HG03520 (cell line): Measurements from ENCODE around the gene NUF2.
"Not testable (repeated sequence)": the region's sequence is repeated elsewhere in the genome, so short reads cannot be mapped to it uniquely, and the experiment has no call there.

Source experiments
- ATAC-seq: cut with Tn5 transposase; IDR thresholded peaks from one replicate; pipeline ENCODE4 v1.9.1; 2021; ENCODE audit warnings: mild to moderate bottlenecking, moderate library complexity; ENCODE audit not compliant: unreplicated experiment

The NUF2 gene

DNA sequence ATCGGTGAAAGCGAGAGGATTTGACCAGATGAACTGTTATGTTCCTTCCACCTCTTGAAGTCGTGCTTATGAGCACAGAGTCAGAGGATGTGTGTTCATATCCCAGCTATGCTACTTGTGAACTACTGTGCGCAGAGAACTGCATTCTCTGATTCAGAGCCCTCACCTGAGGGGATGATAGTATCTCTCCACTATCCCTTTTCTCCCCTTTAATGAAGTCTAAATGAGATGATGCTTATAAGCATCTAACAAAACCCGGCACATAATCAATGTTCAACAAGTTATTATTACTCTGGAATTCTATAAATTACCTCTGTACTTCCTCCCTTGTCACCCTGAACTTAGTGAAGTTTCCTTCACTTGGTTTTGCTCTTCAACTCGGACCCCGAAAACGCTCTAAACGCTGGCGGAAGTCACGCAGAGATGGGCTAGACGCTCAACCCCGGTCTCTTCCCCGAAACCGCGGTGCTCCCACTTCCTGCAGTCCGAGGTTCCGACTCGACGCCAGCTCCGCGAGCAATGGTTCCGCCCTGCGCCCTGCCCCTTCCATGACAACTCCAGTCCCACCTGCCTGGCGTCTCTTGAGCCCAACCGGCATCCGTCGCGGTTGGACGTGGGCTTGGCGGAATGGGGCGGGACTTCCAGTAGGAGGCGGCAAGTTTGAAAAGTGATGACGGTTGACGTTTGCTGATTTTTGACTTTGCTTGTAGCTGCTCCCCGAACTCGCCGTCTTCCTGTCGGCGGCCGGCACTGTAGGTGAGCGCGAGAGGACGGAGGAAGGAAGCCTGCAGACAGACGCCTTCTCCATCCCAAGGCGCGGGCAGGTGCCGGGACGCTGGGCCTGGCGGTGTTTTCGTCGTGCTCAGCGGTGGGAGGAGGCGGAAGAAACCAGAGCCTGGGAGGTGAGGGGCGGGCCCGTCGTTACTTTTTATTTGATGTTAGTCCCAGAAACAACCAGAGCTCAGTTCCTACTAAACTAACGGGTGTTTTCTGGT lies at the start of gene NUF2:
Gene NUF2, plus strand, starts transcription at position 644 of the 995 bp plus-strand sequence. CDS start 4,098 bp downstream, outside the sequence.
- ATAC-seq: peak; percentile 97

DNA sequence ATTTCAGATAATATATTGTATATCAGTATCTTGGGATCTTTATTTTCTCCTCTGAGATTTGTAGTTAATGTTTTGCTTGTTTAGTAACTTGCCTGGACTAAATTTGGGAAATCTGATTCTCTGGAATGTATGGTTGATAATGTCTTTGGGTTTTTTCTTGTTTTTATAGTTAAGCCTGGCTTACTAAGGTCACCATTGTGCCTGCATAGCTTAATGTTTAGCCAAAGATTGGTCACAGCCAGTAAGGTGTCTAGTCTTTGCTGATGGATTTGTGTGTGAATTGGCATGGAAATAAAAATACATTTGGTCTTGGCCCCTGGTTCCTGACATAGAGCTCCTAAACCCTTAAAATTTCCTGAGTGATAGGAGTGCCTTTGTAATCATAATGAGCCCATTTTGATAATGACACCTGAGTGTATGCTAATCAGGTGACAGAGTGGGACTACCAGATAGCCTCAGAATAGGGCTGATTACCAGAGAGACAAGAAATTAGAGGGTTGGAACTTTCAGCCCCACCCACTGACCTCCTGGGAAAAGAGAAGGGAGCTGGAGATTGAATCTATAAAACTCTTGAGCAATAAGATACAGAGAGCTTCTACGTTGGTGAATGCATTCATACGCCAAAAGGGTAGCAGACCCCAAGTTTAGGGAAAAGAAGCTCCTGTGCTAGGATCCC lies 47.9 kb upstream of the NUF2 start:
- ATAC-seq: no peak

DNA sequence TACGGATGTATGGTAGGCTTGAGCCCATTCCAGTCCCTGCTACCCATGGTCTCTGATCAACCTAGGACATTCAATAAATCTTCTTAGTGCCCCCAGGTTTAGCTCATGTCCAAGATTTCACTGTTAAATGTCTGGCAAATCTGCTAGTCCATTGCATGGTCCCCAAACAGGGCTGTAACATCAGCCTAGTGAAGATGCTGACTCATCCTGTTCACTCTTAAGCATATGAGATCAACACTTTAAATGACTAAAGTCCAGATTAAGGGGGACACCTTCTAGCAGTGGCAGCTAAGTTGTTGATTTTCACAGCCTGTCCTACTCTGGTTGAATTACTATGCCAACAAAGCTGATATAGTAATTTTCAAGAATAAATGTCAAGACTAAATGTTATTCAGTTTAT lies 46.5 kb upstream of the NUF2 start:
- ATAC-seq: no peak

DNA sequence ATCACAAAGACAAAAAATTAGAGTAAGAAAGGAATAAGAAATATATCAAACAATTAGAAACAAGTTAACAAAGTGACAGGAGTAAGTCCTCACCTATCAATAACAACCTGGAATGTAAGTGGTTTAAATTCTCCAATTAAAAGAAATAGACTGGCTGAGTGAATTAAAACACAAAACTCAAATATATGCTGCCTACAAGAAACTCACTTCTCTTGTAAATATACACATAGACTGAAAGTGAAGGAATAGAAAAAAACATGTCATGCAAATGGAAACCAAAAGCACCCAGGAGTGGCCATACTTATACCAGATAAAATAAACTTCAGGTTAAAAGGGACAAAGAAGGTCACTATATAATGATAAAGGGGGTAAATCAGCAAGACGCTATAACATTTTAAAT lies 43.2 kb upstream of the NUF2 start:
- ATAC-seq: no peak

DNA sequence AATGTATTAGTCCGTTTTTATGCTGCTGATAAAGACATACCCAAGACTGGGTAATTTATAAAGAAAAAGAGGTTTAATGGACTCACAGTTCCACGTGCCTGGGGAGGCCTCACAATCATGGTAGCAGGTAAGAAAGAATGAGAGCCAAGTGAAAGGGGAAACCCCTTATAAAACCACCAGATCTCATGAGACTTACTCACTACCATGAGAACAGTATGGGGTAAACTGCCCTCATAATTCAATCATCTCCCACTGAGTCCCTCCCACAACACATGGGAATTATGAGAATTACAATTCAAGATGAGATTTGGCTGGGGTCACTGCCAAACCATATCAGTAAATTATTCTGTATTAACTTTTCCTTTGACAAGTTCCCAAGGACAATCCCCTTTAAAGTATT lies 36.9 kb upstream of the NUF2 start:
- ATAC-seq: not testable (repeated sequence)

DNA sequence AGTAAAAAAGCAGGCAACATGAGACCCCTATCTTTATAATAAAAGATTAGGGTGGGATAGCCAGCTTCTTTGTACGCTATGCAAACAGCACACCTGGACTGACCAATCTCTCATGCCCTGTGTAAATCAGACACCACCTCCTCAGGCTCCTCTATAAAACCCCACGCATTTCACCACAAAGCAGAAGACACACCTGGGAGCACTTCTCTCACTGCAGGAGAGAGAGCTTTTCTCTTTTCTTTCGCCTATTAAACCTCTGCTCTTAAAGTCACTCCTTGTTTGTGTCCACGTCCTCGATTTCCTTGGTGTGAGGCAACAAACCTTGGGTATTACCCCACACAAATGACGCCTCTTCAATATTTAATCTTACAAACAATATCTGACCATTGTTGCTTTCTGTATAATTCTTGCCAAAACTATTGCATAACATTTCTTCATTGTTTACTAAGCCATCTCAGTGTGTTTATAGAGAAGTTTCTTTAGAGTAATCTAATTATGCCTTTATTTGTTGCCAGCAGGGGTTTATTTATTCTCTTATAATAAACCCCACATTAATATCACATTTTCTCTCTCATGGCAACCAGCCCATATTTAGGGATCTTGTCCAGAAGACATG lies 31.6 kb upstream of the NUF2 start:
- no peak for ATAC-seq

DNA sequence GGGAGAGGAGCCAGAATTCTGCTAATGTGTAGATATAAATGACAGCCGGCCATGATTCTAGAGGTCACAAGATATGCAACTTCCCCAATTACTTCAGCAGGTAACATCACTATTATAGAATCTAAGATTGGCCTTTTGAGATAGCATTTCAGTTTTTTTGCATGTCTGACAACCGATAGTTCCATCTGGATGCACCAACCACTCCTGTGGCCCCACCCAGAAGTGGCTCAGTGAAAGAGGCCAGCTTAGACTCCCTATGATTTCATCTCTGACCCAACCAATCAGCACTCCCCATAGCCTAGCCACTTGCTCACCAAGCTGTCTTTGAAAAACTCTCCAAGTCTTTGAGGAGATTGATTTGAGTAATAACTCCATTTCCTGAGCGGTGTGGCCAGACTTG lies 30.3 kb upstream of the NUF2 start:
- no peak for ATAC-seq

DNA sequence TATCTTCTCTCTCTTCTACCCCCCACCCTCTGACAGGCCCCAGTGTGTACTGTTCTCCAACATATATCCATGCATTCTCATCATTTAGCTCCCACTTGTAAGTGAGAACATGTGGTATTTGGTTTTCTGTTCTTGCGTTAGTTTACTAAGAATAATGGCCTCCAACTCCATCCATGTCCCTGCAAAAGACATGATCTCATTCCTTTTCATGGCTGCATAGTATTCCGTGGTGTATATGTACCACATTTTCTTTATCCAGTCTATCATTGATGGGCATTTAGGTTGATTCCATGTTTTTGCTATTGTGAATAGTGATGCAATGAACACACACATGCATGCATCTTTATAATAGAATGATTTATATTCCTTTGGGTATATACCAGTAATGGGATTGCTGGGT lies 29.6 kb upstream of the NUF2 start:
- ATAC-seq: not testable (repeated sequence)

DNA sequence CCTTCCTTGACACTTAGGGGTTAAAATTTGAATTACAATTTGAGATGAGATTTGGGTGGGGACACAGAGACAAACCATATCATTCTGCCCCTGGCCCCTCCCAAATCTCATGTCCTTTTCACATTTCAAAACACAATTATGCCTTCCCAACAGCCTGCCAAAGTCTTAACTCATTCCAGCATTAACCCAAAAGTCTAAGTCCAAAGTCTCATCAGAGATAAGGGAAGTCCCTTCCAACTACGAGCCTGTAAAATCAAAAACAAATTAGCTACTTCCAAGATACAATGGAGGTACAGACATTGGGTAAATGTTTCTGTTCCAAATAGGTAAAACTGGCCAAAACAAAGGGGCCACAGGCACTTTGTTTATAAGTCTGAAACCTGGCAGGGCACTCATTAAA lies 28.3 kb upstream of the NUF2 start:
- not testable (repeated sequence) for ATAC-seq

DNA sequence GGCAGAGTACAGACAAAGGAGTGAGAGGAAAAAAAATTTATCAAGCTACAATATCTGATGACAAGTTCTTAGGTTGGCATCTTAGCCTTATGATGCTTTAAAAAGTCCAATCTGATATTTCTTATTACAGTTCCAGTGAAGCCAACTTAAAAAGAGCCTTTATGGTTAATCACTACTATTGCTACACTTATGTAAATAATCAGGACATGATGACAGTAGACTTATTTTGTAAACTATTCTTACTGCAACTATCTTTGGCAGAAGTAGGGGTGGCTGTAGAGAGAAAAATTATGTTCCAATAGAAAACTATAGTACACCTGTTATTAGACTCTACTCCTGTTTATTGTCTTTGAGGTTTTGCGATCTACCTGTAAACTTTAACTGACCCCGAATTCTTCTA lies 25.8 kb upstream of the NUF2 start:
- ATAC-seq: no peak

DNA sequence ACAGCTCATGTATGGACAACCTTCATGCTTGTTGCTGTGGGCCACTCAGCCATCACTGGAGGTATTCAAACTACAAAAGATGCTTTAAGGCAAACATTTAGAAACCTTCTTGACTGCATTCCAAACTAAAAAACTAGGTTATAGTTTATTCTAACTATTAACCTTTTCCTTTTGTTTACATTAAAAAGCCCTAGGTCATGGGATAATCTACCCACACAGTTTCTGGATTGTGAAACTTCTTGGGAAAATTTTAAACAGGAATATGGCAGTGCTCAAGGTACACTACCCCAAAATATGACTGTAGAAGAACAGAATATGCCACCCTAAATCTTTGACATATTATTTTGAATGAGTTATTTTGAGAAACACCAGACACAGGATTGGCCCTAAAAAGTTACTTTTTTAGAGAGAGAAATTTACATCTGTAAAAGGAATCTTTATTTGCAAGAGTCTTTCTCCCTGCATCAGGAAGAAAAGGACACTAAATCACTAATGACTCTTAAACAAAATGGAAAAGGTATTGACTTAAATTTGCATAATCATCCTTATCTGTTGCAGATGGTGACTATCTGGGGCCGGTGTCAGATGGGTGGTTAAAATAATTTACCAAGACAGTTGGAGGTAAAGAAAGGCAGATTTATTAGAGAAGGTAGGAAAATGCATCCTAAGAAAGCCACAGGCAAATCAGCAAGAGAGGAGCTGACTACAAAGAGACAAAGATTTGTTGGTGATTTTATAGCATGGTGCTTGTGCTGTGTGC lies 25.1 kb upstream of the NUF2 start:
- no peak for ATAC-seq

DNA sequence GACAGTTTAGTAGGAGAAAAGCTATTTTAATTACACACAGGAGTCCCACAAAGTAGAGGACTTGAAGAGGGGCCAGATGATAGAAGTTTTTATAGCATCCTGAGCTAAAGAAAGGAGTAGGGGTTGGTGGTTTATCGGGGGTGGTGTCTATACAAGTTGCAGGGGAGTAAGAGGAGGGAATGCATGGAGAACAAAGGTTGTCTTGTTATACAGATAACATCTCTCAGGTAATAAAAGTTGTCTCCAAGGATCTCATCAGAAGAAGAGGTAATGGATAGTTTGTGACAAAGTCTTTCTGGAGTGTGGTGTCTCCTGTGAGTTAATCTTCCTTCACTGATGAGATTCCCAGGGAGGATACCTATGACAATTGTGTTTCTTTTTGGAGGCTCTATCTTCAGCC lies 23.4 kb upstream of the NUF2 start:
- ATAC-seq: no peak

DNA sequence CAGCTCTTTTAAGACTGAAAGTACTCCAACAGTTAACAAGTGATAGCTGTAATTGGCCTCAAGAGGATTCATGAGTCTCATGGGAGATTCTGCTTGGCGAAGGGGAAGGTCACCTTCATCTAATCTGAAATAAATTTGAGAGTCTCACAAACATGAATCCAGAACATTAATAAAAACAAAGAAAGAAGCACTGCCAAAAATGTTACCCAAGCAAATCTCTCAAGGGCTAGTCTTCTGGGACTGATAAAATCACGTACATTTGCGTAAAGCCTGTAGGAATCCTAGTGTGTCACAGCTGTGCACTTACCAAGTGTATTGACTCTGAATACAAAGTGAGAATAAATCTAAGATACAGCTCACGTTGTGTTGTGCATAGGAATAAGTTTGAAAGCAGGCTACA lies 21.2 kb upstream of the NUF2 start:
- no peak for ATAC-seq

DNA sequence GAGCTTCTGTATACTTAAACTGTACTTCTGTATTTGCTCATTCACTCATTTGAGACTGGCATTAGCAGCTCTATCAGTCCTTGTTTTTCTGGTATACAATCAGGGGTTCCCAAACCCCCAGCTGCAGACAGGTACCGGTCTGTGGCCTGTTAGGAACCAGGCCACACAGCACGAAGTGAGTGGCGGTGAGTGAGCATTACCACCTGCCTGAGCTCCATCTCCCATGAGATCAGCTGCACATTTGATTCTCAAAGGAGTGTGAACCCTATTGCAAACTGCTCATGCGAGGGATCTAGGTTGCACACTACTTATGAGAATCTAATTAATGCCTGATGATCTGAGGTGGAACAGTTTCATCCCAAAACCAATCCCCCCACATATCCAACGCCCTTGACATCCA lies 18.2 kb upstream of the NUF2 start:
- ATAC-seq: no peak

DNA sequence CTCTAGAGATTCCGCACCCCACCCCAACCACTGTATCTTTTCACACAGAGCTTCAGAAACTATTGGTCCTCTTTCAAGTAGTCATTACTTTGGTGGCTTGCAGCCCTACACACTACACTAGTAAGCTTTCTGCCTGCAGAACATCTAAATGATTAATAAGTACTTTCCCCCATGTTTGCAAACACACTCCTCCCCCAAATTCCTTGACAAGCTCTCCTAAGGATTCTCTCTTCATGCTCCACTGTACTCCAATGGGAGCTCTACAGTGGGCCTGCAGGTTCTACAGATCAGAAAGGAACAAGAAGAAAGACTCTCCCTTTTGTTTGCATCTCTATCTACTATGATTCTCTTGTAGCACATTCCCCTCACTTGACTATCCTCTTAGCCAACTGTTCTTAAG lies 16.3 kb upstream of the NUF2 start:
- no peak for ATAC-seq

DNA sequence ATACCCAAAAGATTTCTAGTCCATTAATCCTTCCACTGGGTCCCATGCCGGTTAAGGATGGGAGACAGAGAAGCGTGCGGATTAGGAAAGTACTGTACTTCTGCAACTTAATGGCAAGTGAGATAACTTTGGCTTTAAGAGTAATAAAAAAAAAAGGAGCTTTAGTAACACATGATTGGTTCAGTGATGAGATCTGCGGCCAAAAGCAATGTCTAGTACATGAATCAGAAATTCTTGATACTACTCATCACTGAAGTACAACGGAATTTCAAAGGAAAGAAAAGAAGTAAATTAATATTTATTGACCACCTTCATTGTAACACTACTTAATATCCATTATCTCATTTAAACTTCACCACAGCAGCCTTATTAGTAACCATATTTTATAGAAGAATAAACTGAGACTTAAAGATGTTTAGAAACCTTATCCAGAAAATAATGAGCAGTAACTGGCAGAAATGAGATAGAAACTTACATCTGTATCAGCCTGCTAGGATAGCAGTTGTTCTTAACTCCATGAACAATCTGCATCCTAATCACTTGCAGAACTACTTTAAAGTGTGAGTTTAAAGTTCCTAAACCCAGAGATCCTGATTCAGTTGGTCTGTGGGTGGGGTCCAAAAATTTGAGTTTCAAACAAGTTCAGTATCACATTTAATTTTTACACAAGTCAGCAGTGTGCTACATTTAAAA lies 14.1 kb upstream of the NUF2 start:
- no peak for ATAC-seq

DNA sequence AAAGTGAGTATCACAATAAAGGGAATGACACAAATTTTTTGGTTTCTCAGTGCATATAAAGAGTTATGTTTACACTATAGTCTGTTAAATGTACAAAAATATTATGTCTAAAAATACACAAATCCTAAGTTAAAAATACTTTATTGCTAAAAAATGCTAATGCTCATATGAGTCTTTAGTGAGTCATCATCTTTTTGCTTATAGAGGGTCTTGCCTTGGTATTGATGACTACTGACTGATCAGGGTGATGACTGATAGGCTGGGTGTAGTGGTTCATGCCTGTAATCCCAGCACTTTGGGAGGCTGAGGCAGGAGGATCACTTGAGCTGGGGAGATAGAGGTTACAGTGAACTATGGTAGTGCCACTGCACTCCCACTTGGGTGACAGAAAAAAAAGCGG lies 12.9 kb upstream of the NUF2 start:
- ATAC-seq: no peak

DNA sequence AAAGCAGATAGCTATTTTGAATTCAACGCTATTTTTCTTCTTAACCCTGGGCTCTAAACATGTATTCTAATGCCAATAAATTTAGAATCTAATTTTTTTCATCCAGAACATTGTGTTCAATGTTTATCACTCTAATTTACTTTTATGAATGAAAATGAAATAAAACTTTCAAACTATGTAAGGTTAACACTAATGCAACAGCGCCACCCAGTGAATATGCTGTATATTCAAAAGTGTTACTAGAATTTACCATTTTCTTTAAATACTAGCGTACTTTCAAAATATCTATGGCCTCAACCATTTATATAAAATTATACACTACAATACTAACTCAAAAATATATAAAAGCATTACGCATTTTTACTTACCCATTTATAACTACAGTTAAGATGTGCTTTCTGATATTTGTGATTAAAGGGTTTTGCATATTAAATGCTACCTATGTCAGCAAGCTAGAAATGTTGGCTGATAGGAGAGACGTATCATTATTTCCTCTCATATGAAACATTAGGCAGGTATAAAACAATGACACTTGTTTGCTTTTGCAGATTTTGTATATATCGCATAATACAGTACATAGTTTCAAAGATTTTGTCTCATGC lies 5.9 kb upstream of the NUF2 start:
- ATAC-seq: no peak

DNA sequence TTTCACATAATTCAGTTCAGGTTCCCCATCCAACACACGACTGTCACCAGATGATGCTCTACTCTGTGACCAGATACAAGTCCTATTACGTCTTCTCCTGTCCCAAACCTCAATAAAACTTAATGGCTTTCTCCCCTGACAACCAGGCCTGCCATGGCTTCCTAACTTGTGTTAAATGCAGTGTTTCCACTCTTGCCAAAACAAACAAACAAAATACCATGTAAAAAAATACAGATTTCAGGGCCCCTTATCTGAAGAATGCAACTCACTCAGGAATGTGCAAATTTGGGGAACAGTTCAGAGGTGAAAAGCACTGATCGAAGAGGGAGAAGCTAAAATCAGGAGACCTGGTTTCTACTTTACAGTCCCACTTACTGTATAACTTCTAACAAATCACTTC lies 863 bp upstream of the NUF2 start:
- ATAC-seq: no peak

DNA sequence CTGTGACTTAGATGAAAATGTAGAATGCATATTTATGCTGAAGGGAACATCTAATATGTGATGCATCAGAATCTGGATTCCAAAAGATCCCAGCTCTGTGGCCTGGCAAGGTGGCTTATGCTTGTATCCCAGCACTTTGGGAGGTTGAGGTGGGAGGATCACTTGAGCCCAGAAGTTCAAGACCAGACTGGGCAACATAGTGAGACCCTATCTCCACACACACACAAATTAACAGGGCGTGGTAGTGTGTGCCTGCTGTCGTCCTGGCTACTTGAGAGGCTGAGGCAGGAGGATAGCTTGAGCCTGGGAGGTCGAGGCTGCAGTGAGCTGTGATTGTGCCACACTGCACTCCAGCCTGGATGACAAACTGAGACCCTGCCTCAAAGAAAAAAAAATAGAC lies 1.6 kb downstream of the NUF2 start:
- not testable (repeated sequence) for ATAC-seq
